GM10248 (cell line): ENCODE measurements around the gene FER.

Experiments used
- CTCF ChIA-PET: fragments of 300-600 bp; sonication (Branson Sonifier 250); formaldehyde crosslinking; extraction: SDS; loops from one replicate; lab custom pipeline; 2021; ENCODE audit warnings: antibody characterized with exemption; lab: Yijun Ruan, JAX
- POLR2A ChIA-PET: fragments of 350-650 bp; sonication (Branson Sonifier 250); formaldehyde crosslinking; extraction: SDS; loops from one replicate; lab custom pipeline; 2020; ENCODE audit warnings: antibody characterized with exemption; lab: Yijun Ruan, JAX
- DNase-seq: peaks from one replicate; pipeline ENCODE4 v3.0.0; 2012; ENCODE audit errors: extremely low spot score
- CTCF ChIP-seq: IDR thresholded peaks from 2 replicates; pipeline ENCODE4 v1.5.1; 2012; ENCODE audit warnings: mild to moderate bottlenecking, low read depth; ENCODE audit errors: extremely low read depth, missing control alignments, control extremely low read depth

The FER gene

GRCh38 chr5:108728566-108729241 lies 19.0 kb upstream of the FER start:
- DNase-seq: peak; percentile 35
- no peak for TF ChIP-seq CTCF
- POLR2A ChIA-PET: interaction anchor here (0.6 to 1.1 kb wide), 6 partner anchors 12 to 990 kb away, joined by 3 to 5 read pairs (median 3); partner anchors contain the start of gene FBXL17
- CTCF ChIA-PET: interaction anchor here (1.2 to 4.6 kb wide), 7 partner anchors 14 to 205 kb away, joined by 3 to 32 read pairs (median 5); no protein-coding TSS in a partner anchor

- DNase-seq: no peak
- ChIA-PET POLR2A (interaction anchor here (0.6 to 1.1 kb wide), 5 partner anchors 19 to 990 kb away, joined by 3 to 5 read pairs (median 3); partner anchors contain the start of gene FBXL17), CTCF (interaction anchor here (1.2 to 4.6 kb wide), 7 partner anchors 12 to 88 kb away, joined by 3 to 32 read pairs (median 6); no protein-coding TSS in a partner anchor)
- no peak for TF ChIP-seq CTCF
Measured at GRCh38 chr5:108729242-108729615, 18.5 kb upstream of the FER start.

- POLR2A ChIA-PET: no interaction called here
- no peak for TF ChIP-seq CTCF
- DNase-seq: peak; percentile 49
- CTCF ChIA-PET: interaction anchor here (0.9 to 4.6 kb wide), 7 partner anchors 8 to 89 kb away, joined by 3 to 32 read pairs (median 3); no protein-coding TSS in a partner anchor
Measured at GRCh38 chr5:108730617-108731340, 16.9 kb upstream of the FER start.

GRCh38 chr5:108735790-108736189 lies 11.9 kb upstream of the FER start:
- ChIA-PET POLR2A (no interaction called here), CTCF (interaction anchor here (1.0 kb wide), 1 partner anchor 17 kb away, joined by 3 read pairs; no protein-coding TSS in a partner anchor)
- DNase-seq: no peak
- TF ChIP-seq CTCF: no peak

- ChIA-PET POLR2A (no interaction called here), CTCF (interaction anchor here (1.4 kb wide), 1 partner anchor 16 kb away, joined by 3 read pairs; no protein-coding TSS in a partner anchor)
- TF ChIP-seq CTCF: no peak
- no peak for DNase-seq
Measured at GRCh38 chr5:108736855-108737254, 10.8 kb upstream of the FER start.

GRCh38 chr5:108739376-108739775 lies 8.3 kb upstream of the FER start:
- DNase-seq: no peak
- ChIA-PET POLR2A (no interaction called here), CTCF (interaction anchor here (0.7 kb wide), 1 partner anchor 9 kb away, joined by 3 read pairs; no protein-coding TSS in a partner anchor)
- no peak for TF ChIP-seq CTCF
